Astrocyte of the spinal cord (primary cell): ENCODE data around the gene TRPV5.

Source experiments
- DNase-seq: peaks from one replicate; pipeline ENCODE4 v3.0.0; 2011; ENCODE audit warnings: low read depth, low spot score
- H3K4me3 ChIP-seq: 2 replicates; pipeline ENCODE4 v1.5.1; 2011; ENCODE audit warnings: low read depth, mild to moderate bottlenecking, low read length, moderate library complexity
- in situ Hi-C: cut with HindIII; loops from 2 replicates; pipeline ENCODE4 v1.10.0; 2017; ENCODE audit warnings: low sequenced_read_pairs
- TF ChIP-seq, protein P1 (sequence below): IDR thresholded peaks from 2 replicates; pipeline ENCODE4 v1.5.1; 2012; ENCODE audit warnings: low read depth, mild to moderate bottlenecking, low read length, inconsistent platforms

TRPV5 gene

GRCh38 chr7:142881586-142882337, 51.8 kb downstream of the TRPV5 start:
- no peak overlapping the region for H3K4me3 ChIP-seq
- DNase-seq = no peak
- in situ Hi-C loops = no loop called here
- TF ChIP-seq, protein P1, sequence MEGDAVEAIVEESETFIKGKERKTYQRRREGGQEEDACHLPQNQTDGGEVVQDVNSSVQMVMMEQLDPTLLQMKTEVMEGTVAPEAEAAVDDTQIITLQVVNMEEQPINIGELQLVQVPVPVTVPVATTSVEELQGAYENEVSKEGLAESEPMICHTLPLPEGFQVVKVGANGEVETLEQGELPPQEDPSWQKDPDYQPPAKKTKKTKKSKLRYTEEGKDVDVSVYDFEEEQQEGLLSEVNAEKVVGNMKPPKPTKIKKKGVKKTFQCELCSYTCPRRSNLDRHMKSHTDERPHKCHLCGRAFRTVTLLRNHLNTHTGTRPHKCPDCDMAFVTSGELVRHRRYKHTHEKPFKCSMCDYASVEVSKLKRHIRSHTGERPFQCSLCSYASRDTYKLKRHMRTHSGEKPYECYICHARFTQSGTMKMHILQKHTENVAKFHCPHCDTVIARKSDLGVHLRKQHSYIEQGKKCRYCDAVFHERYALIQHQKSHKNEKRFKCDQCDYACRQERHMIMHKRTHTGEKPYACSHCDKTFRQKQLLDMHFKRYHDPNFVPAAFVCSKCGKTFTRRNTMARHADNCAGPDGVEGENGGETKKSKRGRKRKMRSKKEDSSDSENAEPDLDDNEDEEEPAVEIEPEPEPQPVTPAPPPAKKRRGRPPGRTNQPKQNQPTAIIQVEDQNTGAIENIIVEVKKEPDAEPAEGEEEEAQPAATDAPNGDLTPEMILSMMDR = no peak

DNA sequence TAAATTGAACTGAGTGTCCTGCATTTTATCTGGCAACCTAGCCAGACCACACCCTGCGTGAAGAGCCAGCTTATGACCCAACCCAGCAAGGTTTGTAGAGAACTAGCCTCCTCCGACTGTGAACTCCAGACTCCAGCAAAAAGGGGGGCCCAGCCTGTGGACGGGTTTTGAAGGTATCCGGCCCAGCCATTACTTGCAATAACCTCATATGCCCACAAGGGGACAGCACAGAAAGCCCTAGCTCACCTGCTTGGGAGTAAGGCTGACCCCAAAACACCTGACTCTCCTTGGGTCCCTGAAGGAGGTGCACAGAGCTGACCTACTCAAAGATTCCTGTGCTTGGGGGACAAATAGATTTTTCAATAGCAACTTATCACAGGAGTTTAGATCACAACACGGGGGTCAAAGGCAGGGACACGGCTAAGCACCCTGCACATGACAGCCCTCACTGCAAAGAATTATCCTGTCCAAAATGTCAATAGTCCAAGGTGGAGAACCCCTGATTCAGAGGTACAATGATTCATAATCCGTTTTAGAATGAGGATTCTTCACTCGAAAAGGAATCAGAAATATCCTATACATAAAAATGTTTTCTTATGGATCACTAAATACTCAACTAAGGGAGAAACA, 52.6 kb downstream of the TRPV5 start:
- H3K4me3 ChIP-seq = no peak overlapping the region
- in situ Hi-C loops = no loop called here
- peak; percentile 3 for DNase-seq
- TF ChIP-seq, protein P1 = peak; percentile 80

DNA sequence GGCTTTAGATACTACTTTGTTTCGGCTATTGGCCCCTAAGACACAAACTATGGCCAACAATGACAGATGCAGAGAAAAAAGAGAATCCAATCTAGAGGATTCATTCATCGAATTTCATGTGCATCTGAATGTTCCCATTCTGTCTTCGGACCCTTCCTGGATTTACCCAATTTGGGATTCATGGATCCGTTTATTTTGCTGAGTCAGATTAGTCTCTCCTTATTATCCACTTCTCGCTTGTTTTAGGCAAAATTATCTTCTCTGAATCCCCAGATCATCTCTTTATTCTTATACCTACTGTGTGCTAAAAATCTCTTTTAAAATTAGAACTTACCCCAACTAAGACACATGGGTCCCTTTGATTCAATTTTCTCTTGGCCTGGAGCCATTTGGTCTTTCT, 54.5 kb downstream of the TRPV5 start:
- TF ChIP-seq, protein P1 = no peak
- in situ Hi-C loops = no loop called here
- H3K4me3 ChIP-seq = no peak overlapping the region
- no peak for DNase-seq

GRCh38 chr7:142878315-142878714, 55.2 kb downstream of the TRPV5 start:
- no peak overlapping the region for H3K4me3 ChIP-seq
- in situ Hi-C loops = no loop called here
- TF ChIP-seq, protein P1 = no peak
- DNase-seq = no peak

DNA sequence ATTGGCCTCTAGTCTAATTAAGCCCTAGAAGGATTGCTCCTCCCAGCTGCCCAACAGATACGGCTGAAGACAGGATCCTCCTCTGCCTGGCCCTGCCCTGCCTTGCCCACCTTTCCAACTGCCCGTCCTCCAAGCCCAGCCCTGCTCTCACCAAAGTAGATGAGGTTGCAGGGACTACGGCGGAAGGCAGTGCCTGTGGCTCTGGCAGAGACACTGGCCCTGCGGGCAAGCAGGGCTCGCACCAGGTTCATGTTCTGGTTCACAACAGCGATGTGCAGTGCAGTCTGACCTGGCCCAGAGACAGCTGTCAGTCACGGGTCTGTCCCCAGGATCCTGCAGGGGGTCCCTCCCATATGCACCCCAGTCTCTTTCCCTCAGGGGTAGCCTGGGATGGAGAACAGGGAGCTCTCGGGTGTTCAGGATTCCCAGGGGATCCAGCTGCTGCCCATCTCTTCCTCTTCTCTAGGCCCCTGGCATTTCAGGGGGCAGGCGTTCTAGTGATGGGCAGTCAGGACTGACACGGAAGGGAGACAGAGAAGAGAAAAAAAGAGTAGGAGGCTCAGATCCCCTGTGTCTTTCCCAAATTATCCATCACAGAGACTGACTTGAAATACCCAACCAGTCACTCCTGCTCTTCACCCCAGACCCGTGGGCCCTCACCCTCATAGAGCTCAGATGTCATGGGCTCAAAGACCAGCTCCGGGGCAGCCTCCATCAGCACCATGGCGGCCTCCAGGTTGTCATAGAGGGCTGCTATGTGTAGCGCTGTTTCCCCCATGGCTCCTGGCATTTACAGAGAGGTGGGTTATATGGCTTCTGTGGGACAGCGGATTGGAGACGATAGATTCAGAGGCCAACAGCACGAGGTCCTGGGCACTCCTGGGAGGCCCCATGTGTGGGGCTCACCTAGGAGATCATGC, 56.3 kb downstream of the TRPV5 start:
- in situ Hi-C loops = no loop called here
- DNase-seq = no peak
- no peak overlapping the region for H3K4me3 ChIP-seq
- TF ChIP-seq, protein P1 = no peak

DNA sequence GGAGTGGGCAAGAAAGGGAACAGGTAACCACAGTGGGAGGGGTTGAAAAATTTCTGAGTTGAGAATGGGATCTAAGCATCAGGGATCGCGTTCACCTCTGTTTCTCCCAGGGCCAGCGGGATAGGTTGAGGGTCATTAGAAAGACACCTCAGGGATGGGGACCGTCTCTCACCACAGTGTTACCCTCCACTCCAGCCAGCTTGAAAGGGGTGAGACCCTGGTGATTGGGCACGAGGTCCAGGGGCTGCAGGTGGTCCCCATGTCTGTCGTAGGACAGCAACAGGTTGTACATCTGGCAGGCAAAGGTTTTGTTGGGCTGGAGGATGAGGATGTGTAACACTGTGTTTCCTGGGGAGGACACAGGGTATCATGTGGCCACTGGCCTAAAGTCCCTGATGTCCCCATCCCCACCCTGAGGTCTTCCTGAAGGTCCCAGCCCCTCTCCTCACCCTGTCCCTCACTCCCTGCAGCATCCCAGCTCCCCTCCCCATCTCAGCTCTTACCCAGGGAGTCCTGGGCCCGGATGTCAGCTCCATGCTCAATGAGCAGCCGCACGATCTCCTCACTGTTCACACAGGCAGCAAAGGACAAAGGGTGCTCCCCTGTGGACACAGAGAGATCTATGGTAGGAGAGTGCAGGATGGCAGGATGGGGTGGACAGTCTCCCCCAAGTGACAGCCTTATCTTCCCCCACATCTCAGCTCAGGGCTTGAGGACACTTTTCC, 57.1 kb downstream of the TRPV5 start:
- in situ Hi-C loops = no loop called here
- no peak for DNase-seq
- no peak overlapping the region for H3K4me3 ChIP-seq
- TF ChIP-seq, protein P1 = no peak
